OCI-LY1 (cell line): ENCODE data around the gene STX2.

ENCODE experiments used
- CTCF ChIP-seq: fragments of 200-600 bp; sonication (generic), shearing (Covaris generic); IDR thresholded peaks from 2 replicates; pipeline ENCODE4 v1.5.1; 2017; ENCODE audit warnings: mild to moderate bottlenecking, antibody characterized with exemption, low read length, moderate library complexity, mixed read lengths
- EZH2 ChIP-seq: fragments of 200-600 bp; sonication (generic), shearing (Covaris generic); IDR thresholded peaks from 2 replicates; pipeline ENCODE4 v1.8.0; 2017; ENCODE audit warnings: borderline replicate concordance, mixed run types, mild to moderate bottlenecking, antibody characterized with exemption, low read length, moderate library complexity, mixed read lengths

- no peak for TF ChIP-seq CTCF
- TF ChIP-seq EZH2 = no peak
Observed at GRCh38 chr12:130752692-130753230, 86.3 kb downstream of the STX2 start.
